ENCODE data around the gene MOB3A. TPM values are rescaled to one million over a fixed set of nuclear protein-coding genes. Genes with fewer than 3 reads are reported as not detected.

The MOB3A gene
- total RNA-seq, 6 donors from 2014 or later, result 35.4 to 107 (median 60.7) TPM

GRCh38 chr19:2109046-2109864 lies 13.1 kb upstream of the MOB3A start:
- TF ChIP-seq CTCF (IDR thresholded peaks at IDR 0.05) (no peak), POLR2AphosphoS5 (IDR thresholded peaks at IDR 0.05) (no peak), EP300 (IDR thresholded peaks at IDR 0.05) (no peak), POLR2A (IDR thresholded peaks at IDR 0.05) (no peak)
- no peaks in the 10 kb centered on the region for H3K27me3 ChIP-seq
- H3K4me1 ChIP-seq, result no peaks in the 10 kb centered on the region
- no peaks in the 10 kb centered on the region for H3K9me3 ChIP-seq
- 91 to 94% methylated on average over 26 to 31 of the region's 31 CpGs for WGBS, 2 donors
- H3K36me3 ChIP-seq, result peaks cover 66 to 96% (median 85%) of the 10 kb centered on the region in 4 donors
- DNase-seq (peak in 1 of 2 donors; percentile 61), ATAC-seq (ENCODE audit: low FRiP score in 2 of 2) (no peak)
- no peak overlapping the region for H3K27ac ChIP-seq
- no peak overlapping the region for H3K4me3 ChIP-seq

- peaks cover 57 to 93% (median 79%) of the 10 kb centered on the region in 4 donors for H3K36me3 ChIP-seq
- no peaks in the 10 kb centered on the region for H3K27me3 ChIP-seq
- ATAC-seq (ENCODE audit: low FRiP score in 2 of 2), result peak in 1 of 2 donors; percentile 31
- no peaks in the 10 kb centered on the region for H3K9me3 ChIP-seq
- WGBS, 2 donors, result 95 to 96% methylated on average over 14 to 20 of the region's 23 CpGs
- TF ChIP-seq POLR2A (IDR thresholded peaks at IDR 0.05), result no peak
- TF ChIP-seq POLR2AphosphoS5 (IDR thresholded peaks at IDR 0.05), result no peak
- TF ChIP-seq EP300 (IDR thresholded peaks at IDR 0.05), result no peak
- TF ChIP-seq CTCF (IDR thresholded peaks at IDR 0.05), result no peak
- no peak overlapping the region for H3K4me3 ChIP-seq
- H3K27ac ChIP-seq, result no peak overlapping the region
- DNase-seq, result peak in 1 of 2 donors; percentile 61
- no peaks in the 10 kb centered on the region for H3K4me1 ChIP-seq
These were observed 12.3 kb upstream of the MOB3A start for GRCh38 chr19:2108251-2109016.

GRCh38 chr19:2103045-2103707 lies 7.0 kb upstream of the MOB3A start:
- Histone ChIP-seq H3K4me1 (peaks cover 0 to 1% (median 0%) of the 10 kb centered on the region in 4 donors), H3K27ac (no peak overlapping the region), H3K36me3 (peaks cover 35 to 82% (median 63%) of the 10 kb centered on the region in 4 donors), H3K4me3 (no peak overlapping the region), H3K27me3 (no peaks in the 10 kb centered on the region), H3K9me3 (no peaks in the 10 kb centered on the region)
- TF ChIP-seq POLR2A (IDR thresholded peaks at IDR 0.05), result no peak
- no peak for TF ChIP-seq POLR2AphosphoS5 (IDR thresholded peaks at IDR 0.05)
- no peak for TF ChIP-seq CTCF (IDR thresholded peaks at IDR 0.05)
- no peak for TF ChIP-seq EP300 (IDR thresholded peaks at IDR 0.05)
- 91 to 94% methylated on average over 10 to 20 of the region's 20 CpGs for WGBS, 2 donors
- ATAC-seq (ENCODE audit: low FRiP score in 2 of 2) (no peak), DNase-seq (no peak)

GRCh38 chr19:2101417-2102335 lies 5.5 kb upstream of the MOB3A start:
- peaks cover 6 to 16% (median 10%) of the 10 kb centered on the region in 4 donors for H3K4me1 ChIP-seq
- H3K4me3 ChIP-seq, result no peak overlapping the region
- 93% methylated on average over 37 to 43 of the region's 45 CpGs for WGBS, 2 donors
- no peak for ATAC-seq (ENCODE audit: low FRiP score in 2 of 2)
- TF ChIP-seq POLR2A (IDR thresholded peaks at IDR 0.05) (no peak), POLR2AphosphoS5 (IDR thresholded peaks at IDR 0.05) (no peak), EP300 (IDR thresholded peaks at IDR 0.05) (no peak), CTCF (IDR thresholded peaks at IDR 0.05) (no peak)
- no peak overlapping the region for H3K27ac ChIP-seq
- H3K9me3 ChIP-seq, result no peaks in the 10 kb centered on the region
- no peaks in the 10 kb centered on the region for H3K27me3 ChIP-seq
- peak in 1 of 2 donors; percentile 74 for DNase-seq
- H3K36me3 ChIP-seq, result peaks cover 27 to 69% (median 54%) of the 10 kb centered on the region in 4 donors

Measured in upper lobe of left lung (tissue), 6 donors.